Neural crest cell (in vitro differentiated cells): Measurements from ENCODE around the gene DGKZ. TPM values are rescaled to one million over a fixed set of nuclear protein-coding genes. Genes with fewer than 3 reads are reported as not detected.
A peak's percentile ranks its signal among the peaks of the same experiment; 100 is the strongest.

Experiments used
- DNase-seq: peaks from one replicate; pipeline ENCODE4 v3.0.0; 2021; ENCODE audit warnings: low read depth, mixed read lengths, low spot score
- H3K27ac Mint-ChIP-seq: one replicate; pipeline ENCODE4 v1.8.0; 2021; ENCODE audit warnings: mild to moderate bottlenecking, mixed read lengths; ENCODE audit not compliant: unreplicated experiment
- H3K27me3 Mint-ChIP-seq: 2 replicates; pipeline ENCODE4 v1.8.0; 2021; ENCODE audit warnings: low read depth, mild to moderate bottlenecking, mixed read lengths
- H3K36me3 Mint-ChIP-seq: 2 replicates; pipeline ENCODE4 v1.8.0; 2021; ENCODE audit warnings: low read depth, mild to moderate bottlenecking, mixed read lengths
- H3K4me1 Mint-ChIP-seq: 2 replicates; pipeline ENCODE4 v1.8.0; 2021; ENCODE audit warnings: mixed read lengths
- H3K4me3 Mint-ChIP-seq: one replicate; pipeline ENCODE4 v1.8.0; 2021; ENCODE audit warnings: mild to moderate bottlenecking, mixed read lengths
- H3K9me3 Mint-ChIP-seq: 2 replicates; pipeline ENCODE4 v1.8.0; 2021; ENCODE audit warnings: mixed read lengths
- CTCF ChIP-seq: fragments of 200-600 bp; sonication (generic); conservative IDR thresholded peaks from 2 replicates; pipeline ENCODE4 v1.5.0; 2021; ENCODE audit warnings: antibody characterized with exemption, mild to moderate bottlenecking
- total RNA-seq: library from RNA; stranded (reverse); gene quantifications from 2 replicates; pipeline ENCODE4 v1.2.1, GENCODE V29; 2021

DGKZ gene
- total RNA-seq, 1 donor from 2014 or later: 60.1 TPM

- no peak for DNase-seq
- peaks cover 7% of the 10 kb centered on the region for H3K27me3 Mint-ChIP-seq
- H3K9me3 Mint-ChIP-seq: no peaks in the 10 kb centered on the region
- no peak overlapping the region for H3K27ac Mint-ChIP-seq
- H3K36me3 Mint-ChIP-seq: no peaks in the 10 kb centered on the region
- H3K4me3 Mint-ChIP-seq: peak overlapping the region; percentile 62
- TF ChIP-seq CTCF: no peak
- H3K4me1 Mint-ChIP-seq: peaks cover 37% of the 10 kb centered on the region
These were observed 3.4 kb downstream of the DGKZ start for GRCh38 chr11:46350695-46351094.

- DNase-seq: no peak
- no peak for TF ChIP-seq CTCF
- no peaks in the 10 kb centered on the region for H3K9me3 Mint-ChIP-seq
- peaks cover 7% of the 10 kb centered on the region for H3K27me3 Mint-ChIP-seq
- H3K36me3 Mint-ChIP-seq: no peaks in the 10 kb centered on the region
- peak overlapping the region; percentile 62 for H3K4me3 Mint-ChIP-seq
- H3K4me1 Mint-ChIP-seq: peaks cover 37% of the 10 kb centered on the region
- H3K27ac Mint-ChIP-seq: no peak overlapping the region
These were observed 3.9 kb downstream of the DGKZ start for GRCh38 chr11:46351148-46351547.

GRCh38 chr11:46351606-46352005 lies 4.3 kb downstream of the DGKZ start:
- DNase-seq: no peak
- TF ChIP-seq CTCF: no peak
- no peak overlapping the region for H3K4me3 Mint-ChIP-seq
- peaks cover 35% of the 10 kb centered on the region for H3K4me1 Mint-ChIP-seq
- no peak overlapping the region for H3K27ac Mint-ChIP-seq
- no peaks in the 10 kb centered on the region for H3K36me3 Mint-ChIP-seq
- peaks cover 4% of the 10 kb centered on the region for H3K27me3 Mint-ChIP-seq
- H3K9me3 Mint-ChIP-seq: no peaks in the 10 kb centered on the region

GRCh38 chr11:46352063-46352841 lies 5.0 kb downstream of the DGKZ start:
- no peak overlapping the region for H3K27ac Mint-ChIP-seq
- peak; percentile 83 for TF ChIP-seq CTCF
- H3K9me3 Mint-ChIP-seq: no peaks in the 10 kb centered on the region
- no peak overlapping the region for H3K4me3 Mint-ChIP-seq
- H3K27me3 Mint-ChIP-seq: no peaks in the 10 kb centered on the region
- peak; percentile 72 for DNase-seq
- peaks cover 36% of the 10 kb centered on the region for H3K4me1 Mint-ChIP-seq
- no peaks in the 10 kb centered on the region for H3K36me3 Mint-ChIP-seq

GRCh38 chr11:46353698-46354097 lies 6.4 kb downstream of the DGKZ start:
- no peak for DNase-seq

More at GRCh38 chr11:46353698-46354097, 6.4 kb downstream of the DGKZ start:
- H3K36me3 Mint-ChIP-seq: no peaks in the 10 kb centered on the region
- no peak overlapping the region for H3K4me3 Mint-ChIP-seq
- no peak overlapping the region for H3K27ac Mint-ChIP-seq
- H3K27me3 Mint-ChIP-seq: no peaks in the 10 kb centered on the region
- TF ChIP-seq CTCF: no peak
- no peaks in the 10 kb centered on the region for H3K9me3 Mint-ChIP-seq
- H3K4me1 Mint-ChIP-seq: peaks cover 28% of the 10 kb centered on the region
